Activated naive CD8-positive, alpha-beta T cell treated with anti-CD3 and anti-CD28 coated beads, Interleukin-2, amount 50 U/mL, for 16 hours (primary cell): ENCODE results near the gene PTPRD.

ENCODE experiments used
- DNase-seq: peaks from one replicate; pipeline ENCODE4 v3.0.0-alpha.2; 2020; ENCODE audit warnings: low read depth, low spot score

PTPRD gene

DNA sequence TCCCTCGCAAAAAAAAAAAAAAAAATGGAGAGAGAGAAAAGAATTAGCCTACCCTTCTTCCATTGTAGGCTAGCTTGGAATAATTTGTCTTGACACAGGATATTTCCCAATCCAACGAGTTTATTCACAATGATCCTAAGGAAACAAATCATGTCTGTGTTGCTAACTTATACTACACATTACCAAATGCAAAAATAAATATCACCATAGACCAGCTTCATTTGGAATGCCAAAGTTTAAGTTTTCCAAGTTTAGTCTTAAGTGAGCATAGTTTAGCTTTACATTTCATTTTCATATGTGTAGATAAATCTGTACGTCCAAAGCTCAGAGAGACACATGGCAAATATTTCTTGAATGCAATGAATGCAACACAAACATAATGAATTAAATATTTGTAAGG lies 1707.1 kb downstream of the PTPRD start:
- no peak for DNase-seq

DNA sequence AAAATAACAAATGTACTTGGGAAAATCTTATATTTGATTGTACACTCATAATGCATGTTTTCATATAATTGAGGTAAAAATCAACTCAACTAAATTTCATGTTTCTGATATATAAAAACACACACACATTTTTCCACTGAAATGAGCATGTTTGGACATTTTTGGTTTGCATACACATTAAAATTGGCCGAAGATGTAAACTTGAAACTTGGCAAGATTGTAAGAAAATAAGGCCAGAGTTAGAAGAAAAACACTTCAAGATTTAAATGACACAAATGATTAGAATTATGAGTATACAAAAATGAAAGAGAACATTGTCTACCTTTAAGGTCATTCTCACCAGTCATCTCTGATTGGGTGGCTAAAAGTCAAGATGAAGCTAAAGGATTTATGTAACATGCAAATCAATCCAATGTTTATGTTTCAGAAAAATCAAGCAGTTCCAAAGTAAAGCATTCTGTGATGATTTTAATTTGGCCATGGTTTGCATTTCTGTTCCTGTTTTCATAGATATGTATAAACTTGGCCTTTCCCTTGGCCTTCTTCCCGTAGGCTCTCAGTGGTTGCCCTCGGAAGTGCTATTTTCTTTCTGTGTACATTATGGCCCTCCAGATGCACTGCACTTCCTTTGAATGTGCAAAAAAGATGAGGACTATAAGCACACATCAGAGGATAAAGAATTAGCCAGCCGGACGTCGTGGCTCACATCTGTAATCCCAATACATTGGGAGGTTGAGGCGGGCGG lies 1707.9 kb downstream of the PTPRD start:
- no peak for DNase-seq

DNA sequence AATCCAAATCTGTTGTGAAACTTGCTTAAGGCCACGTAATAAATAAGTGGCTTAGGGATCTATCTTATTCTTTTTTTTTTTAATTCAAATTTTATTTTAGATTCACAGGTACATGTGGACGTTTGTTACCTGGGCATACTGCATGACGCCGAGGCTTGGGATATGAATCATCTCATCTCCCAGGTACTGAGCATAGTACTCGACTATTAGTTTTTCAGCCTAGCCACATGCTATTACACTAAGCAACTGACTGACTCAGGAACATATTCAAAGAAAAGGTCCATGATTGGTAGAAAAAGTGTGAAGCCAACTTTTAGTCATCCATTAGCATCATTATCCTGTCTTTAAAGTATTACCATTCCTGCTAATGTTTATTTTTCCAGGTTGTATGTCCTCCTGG lies 1709.7 kb downstream of the PTPRD start:
- no peak for DNase-seq

DNA sequence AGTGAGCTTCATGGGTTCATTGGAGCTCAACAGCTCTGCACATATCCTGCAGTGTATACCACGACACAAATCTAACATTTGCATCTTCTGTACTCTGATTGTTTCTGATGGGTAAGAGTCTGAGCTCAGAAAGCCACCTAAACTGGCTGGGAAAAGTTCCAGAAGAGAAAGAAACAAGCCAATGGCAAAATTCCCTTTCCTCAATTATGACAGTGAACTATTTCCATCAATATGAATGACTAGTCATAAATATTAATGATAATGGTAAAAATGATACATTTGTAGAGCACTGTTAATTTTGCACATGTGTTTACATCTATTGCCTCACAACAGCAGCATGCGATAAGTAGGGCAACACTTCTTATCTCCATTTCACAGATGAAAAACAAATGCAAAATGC lies 1711.7 kb downstream of the PTPRD start:
- DNase-seq = no peak

DNA sequence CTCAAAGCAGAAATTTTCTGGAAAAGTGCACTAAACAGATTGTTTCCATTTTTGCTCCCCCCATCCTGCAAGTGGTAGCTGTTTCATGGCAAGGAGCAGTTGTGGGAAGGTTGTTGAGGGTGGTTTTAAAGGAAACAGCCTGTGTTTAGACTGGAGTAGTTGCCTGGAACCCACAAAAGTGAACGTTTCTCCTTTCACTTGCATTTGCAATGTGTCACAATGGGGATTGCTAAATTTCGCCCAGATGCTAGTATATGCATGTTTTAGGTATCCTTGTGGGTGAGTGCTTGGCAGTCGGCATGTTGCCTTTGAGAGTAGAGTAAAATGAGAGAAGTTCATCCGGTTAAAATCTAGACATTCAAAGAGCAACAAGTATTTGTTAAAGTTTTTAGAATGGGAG lies 1713.3 kb downstream of the PTPRD start:
- no peak for DNase-seq

DNA sequence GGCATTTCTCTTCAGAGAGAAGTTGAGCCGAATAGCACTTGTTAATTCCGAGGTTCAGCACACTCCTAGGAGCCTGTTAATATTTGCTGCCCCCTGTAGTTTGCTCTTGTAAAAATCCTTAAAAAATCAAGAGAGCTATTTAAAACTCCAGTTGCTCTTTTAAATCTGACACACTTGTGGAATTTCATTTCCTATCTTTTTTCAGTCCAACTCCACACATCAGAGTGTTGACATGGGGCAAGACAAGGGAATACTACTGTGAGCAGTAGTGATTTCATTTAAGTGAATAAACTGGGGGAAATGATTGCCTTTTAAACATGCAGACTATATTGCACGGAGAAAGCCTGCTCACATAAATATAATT lies 1717.0 kb downstream of the PTPRD start:
- DNase-seq = no peak

DNA sequence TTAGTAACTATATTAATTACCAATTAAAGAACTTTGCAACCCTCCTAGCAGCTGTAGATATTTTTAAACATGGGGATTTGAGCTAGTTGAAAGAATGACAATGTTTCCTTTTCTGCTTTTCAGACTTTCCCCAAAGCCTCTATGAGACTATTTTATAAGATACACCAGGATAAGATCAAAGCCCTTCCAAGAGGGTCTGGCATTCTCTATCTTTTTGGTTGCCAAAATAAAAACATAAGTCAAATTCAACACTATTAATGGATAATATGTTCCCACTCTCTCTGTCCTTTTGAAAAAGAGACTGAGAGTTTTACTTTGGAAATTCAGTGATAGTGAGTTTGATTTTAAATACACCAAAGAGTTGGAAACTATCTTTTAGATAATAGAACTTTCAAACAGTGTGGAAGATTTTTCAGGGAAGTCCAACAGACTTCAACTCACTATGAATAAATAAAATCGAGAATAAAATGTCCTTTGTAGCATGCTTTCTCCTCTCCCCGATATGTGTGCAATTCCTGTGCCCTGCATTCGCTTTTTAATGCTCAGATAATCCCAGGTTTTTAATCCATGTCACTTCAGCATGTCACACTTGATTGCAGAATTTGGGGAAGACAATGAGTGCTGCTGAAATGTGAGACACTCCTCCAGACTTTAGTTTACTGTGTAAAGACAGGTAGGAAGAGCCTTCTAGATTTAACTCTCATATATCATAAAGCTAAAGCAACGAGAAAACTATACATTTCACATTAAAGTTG lies 1717.5 kb downstream of the PTPRD start:
- DNase-seq = no peak

DNA sequence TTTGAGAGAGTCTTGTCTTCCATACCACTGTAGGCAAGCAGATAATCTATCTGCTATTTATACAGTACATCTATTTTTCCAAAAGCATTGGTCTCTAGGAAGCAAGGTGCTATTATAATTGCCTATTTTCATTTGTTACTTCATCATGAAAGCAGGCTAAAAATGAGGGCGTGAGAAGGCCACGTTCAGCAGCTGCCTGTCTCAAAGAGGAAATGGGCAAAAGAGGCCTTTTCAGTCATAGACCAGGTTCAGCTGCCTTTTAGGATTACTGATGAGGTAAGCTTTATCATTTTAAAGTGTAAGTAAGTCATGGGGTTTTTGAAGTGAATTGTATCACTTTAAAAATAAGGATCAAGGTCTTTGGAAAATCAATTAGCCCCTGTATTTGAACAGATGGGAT lies 1722.1 kb downstream of the PTPRD start:
- DNase-seq = no peak

DNA sequence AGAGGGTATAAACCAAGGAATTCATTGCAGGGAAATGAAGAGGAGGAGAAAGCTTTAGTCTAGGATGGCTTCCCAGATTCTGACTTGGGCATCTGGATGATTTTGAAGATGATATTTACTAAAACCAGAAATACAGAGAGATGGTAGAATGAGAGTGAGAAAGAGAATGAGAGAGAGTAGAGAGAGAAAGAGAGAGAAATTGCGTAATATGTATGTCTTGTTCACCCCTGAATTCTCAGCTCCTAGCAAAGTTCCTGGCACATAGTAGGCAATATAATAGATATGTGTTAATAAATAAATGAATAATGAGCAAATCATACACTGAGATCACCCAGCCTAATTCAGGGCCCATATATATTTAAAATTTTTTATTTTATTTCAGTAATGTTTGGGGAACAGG lies 1723.7 kb downstream of the PTPRD start:
- no peak for DNase-seq

DNA sequence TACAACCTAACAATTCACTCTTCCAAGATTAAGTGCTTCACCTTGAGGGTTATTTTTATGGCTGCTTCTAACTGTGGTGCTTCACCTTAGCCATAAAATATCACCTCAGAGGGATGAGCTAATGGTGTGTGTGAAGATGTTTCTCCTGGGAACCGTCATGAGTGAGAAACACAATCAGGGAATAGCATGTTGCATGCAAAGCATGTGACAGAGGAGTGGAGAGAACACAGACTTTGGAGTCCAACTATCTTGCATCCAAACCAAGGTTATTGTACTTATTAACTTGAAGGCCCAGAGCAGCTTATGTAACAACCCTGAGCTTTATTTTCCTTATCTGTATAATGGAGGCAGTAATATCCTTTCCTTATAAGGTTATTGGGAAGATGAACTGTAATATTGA lies 1724.2 kb downstream of the PTPRD start:
- DNase-seq = no peak

DNA sequence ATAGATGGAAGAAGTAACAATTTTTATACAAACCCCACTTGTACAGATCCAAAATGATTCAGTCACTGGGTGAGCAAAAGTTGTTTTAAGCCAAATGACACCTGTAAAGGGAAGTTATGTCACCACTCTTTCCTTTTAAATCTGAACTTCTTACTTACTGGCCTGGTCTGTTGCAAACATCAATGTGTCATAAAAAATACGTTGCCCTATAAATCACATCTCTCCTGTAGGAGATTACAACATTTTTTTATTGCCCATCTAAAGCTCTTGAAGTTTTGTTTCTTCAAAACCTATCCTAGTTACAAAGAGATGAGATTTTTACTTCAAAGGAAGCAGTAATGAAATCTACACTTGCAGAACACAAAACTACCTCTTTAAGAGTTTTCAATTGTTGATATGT lies 1725.4 kb downstream of the PTPRD start:
- no peak for DNase-seq

DNA sequence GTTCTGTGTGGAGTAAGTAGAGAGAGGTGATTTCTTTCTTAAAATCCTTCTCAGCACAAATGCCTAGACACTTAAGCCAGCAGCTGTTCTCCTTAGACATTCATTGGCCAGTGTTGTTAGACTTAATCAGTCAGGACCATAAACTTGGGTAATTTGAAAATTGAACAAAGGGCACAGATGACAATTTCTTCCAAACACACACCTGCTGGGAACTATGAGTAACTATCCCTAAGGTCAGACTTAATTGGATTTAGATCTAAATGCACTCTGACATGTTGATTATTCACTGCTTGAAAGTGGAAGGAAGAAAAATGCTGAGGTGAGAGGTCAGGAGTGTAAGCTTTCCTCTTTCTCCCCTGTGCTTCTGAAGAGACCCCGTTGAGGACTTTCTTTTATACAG lies 1729.5 kb downstream of the PTPRD start:
- no peak for DNase-seq

DNA sequence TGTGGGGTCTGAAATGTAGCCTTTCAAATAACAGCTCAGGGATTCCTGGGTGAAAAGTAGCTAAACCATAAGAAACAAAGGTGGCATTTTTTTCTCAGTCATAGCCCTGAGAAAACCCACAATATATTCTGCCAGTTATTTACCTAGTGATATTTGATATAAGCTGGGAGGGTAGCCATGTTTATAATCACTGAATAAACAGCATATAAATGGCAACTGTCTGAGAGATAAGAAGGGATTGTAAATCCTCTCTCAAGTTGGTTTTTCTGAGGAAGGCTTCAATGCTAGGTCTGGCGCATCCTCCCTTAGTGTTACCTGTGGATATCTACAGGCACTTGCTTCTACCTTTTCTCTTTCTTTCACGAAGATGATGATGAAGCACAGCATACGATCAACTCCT lies 1732.7 kb downstream of the PTPRD start:
- no peak for DNase-seq

DNA sequence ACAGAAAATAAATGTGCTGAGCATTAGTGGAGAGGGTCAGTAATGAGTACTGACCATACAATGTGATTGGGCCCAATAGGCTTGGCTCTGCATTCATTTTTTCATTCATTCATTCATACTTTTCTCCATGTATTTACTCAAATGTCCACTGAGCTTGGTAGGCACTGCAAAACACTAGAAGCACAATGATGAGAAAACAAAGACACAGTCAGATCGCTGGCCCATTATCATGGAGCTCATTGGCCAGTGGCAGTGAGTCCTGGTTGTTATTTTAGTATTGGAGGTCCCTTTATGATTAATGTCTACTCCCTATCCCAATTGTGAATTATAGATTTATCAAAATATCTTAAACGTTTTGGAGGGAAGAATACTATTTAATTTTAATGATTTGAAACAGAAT lies 1733.5 kb downstream of the PTPRD start:
- no peak for DNase-seq

DNA sequence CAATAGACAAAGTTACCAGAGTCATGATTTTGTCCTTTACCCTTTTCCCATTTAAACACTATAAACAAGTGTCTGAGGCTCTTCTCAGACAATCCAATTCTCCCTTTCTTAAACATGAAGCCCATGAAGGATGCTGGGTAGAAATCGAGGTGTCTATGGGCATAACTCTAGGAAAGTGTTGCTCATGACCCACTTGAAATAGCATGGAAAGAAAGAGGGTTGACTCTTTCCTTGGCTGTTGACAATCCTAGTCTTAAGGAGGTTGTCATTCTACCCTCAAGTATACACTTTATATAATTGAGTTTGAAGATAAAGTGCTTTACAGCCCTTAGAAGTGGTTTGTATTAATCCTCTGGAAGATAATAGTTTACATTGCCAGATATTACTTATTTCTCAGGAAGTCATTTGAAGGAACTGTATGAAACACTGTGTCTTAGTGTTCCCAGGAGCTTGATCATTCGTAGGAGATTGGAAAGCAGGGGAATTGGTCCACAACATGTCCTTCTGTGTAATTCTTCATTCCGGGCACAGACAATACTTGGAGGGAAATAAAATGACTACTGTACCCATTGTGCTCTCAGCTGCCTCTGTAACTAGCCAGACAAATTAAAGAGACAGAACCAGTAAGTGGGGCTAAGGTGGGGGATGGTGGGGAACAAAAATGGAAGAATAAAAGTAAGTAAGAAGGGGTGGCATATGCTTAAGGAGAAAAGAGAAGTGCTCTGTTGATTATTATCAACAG lies 1734.9 kb downstream of the PTPRD start:
- DNase-seq = no peak

DNA sequence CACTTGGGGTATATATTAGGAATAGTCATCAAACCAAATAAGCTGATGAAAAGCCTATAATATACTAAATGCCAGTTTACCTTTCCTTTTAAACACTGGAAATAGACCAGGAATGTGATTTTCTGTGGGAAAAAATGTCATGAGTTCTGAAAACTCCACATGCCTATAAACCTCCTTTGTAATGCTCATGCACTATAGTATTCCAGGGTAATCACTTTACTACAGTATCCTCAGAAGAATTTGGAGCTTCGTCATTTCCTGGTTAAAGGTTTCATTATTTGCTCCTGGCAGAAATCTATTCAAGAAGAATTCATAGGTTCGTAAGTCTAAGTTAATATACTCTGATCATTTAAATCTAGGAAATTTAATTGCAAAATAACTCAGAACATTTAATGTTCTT lies 1736.5 kb downstream of the PTPRD start:
- no peak for DNase-seq

DNA sequence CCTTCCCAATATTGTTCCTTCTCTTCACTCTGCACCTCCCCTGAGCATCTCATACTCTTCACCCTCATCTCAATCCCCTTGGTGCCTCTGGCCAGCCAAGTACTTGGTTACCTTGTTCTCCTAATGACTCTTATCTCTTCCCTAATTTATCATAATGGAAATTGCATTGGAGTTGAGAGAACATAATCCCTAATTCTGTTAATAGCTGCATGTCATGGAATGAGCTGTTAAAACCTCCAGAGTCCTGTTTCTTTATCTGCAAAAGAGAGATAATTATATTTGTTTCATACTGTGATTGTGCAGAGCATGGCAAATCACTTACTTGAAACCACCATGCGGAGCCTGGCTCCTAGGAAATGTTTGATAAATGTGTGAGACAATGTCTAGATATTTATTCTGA lies 1738.3 kb downstream of the PTPRD start:
- no peak for DNase-seq

DNA sequence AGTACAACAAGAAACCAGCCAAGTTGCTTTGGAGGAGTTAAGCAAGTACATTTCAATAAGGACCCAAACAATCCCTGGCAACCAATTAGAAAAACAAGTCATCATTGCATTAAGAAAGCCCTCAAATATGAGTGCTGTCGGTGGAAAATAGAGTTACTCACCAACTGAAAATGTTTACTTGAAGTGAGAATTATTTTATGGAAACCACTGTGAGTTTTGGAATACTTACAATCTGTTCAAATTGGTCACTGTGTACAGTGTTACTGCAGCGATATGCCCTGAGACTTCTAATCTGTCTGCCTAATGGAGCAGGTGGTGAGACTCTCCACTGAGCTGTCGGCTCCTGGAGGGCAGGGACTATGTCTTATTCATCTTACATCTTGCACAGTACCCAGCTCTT lies 1740.0 kb downstream of the PTPRD start:
- no peak for DNase-seq

DNA sequence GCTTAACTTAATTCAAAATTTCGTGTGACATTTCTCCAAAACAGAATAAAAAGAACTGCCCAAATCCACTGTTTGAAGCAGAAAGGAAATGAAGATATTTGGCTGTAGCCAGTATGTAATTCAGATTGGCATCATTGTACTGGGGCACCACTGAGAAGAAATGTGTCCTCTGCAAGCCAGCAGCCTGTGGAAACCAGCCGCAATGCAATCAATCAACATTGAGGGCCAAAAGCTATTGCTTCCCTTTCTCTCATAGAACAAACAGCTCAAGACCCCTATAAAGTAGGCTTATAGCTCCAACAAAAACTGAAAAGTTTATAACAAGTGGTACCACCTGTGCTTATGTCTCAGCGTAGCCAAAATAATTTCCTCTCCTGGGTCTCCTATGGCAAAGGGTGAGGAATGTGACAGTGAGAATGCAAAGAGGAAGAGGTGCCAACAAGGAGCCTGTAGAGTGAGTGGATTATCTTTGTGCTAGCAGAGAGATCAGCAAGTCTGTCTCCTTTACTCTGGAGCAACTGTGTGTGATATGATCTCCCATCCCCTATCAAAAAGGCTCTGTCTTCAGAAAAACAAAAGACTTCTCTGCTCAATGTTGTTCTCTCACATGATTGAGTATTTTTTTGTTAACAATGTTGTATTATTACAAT lies 1740.9 kb downstream of the PTPRD start:
- no peak for DNase-seq

DNA sequence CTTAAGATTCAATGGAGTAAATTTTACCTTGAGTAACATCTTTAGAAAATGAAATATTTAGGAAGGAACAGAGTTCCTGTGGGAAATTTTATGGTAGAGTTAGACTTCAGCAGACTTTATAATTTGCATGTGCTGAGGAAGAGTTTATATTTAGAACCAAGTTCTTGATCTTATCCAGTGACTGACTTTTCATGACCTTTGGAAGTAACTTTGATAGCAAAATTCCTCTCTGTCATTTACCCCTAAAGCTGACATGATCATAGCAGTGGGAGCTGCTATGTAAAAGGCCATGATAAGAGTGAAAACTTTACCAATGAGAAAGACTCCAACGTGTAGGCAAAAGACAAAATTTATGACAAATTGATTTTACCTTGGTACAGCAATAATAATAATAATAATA lies 1741.4 kb downstream of the PTPRD start:
- no peak for DNase-seq

DNA sequence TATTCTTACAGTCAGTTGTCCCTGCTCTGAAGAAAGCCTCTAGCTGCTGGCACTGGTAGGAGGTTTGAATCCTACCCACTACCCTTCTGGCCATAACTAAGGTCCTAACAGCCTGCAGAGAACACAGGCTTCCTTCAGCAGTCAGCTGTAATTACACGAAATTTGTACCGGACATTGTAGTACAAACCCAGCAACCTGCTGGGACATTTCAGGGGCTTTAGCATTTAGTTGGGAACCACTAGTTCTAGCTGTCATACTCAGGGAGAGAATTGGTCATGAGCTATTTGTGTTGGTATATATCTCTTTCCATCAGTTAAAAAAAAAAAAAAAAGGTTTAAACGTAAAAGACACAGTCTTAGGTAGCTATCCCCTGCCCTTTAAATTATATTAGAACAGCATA lies 1743.0 kb downstream of the PTPRD start:
- DNase-seq = no peak

DNA sequence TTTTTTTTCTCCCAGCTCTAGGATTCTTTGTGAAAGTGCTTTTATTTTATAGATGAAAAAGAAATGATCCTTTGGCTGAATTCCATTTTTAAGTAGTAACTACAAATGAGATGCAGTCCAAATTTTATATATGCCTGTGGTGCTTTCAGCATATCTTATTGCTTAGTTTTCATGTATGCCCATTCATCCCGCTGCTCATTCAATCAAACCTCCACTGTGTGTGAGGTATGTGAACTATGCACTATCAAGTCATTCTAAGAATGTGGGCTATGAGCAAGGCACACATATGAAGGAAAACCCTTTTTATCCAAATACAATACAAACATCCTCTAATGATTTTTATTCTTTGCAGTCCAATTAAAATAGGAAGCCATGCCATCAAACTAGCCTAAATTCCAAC lies 1744.2 kb downstream of the PTPRD start:
- DNase-seq = no peak
